Measurements from ENCODE around the gene RNPEP. TPM values are rescaled to one million over a fixed set of nuclear protein-coding genes. Genes with fewer than 3 reads are reported as not detected.

Gene RNPEP
- total RNA-seq (2014; rRNA removed; shearing (Covaris generic)) (14.7 and 22.7 TPM in 2 replicates), total RNA-seq (2022) (50.9 and 52.1 TPM in 2 replicates), Bru-seq, nascent RNA (percentile 59 among the genes with signal in this experiment), BruChase-seq, experiment 1, labeled RNA remaining after a 6-hour chase (percentile 70 among the genes with signal in this experiment), BruChase-seq, experiment 2, labeled RNA remaining after a 2-hour chase (percentile 60 among the genes with signal in this experiment)
- long read RNA-seq, transcript RNPEP-201 (11 exons, 2,427 nt), result major isoform, 157 of 174 reads
- long read RNA-seq, partial matches to known transcripts, result 7 of 174 reads
- long read RNA-seq, other reads (novel, unspliced or antisense), result 10 of 174 reads

- no peak for TF ChIP-seq CTCF (conservative IDR thresholded peaks at IDR 0.05; ENCODE audit: low read length)
- TF ChIP-seq EZH2phosphoT487 (IDR thresholded peaks at IDR 0.05; ENCODE audit: borderline replicate concordance, low read depth, low read length), result no peak
- peak within 1 kb of the TSS; percentile 86 for H3K4me3 ChIP-seq (ENCODE audit: low read depth, low read length, poor library complexity, severe bottlenecking)
- CTCF ChIA-PET (ENCODE audit: unreplicated experiment), result no interaction called here
- intact Hi-C loops (cut with micrococcal nuclease; ENCODE audit: unreplicated experiment), result no loop called here
- no peaks in the 10 kb centered on the region for H3K36me3 ChIP-seq (ENCODE audit: insufficient read depth, low read length)
- H4K20me1 ChIP-seq (ENCODE audit: insufficient read depth, low read length), result no peaks in the 10 kb centered on the region
- H3K9me2 ChIP-seq (ENCODE audit: insufficient read depth, low read length), result no peaks in the 10 kb centered on the region
- H3K4me2 ChIP-seq (ENCODE audit: low read length), result peak within 1 kb of the TSS; percentile 62
- peak within 1 kb of the TSS; percentile 87 for H2AFZ ChIP-seq (ENCODE audit: low read length)
- H3K9me3 ChIP-seq (ENCODE audit: low read length), result no peaks in the 10 kb centered on the region
- peaks cover 12% of the 10 kb centered on the region for H3K4me1 ChIP-seq (ENCODE audit: insufficient read depth, low read length, poor library complexity, severe bottlenecking)
- no peaks in the 10 kb centered on the region for H3K79me2 ChIP-seq (ENCODE audit: insufficient read depth, low read depth, low read length)
- POLR2A ChIA-PET, result interaction anchor here (0.6 to 2.0 kb wide), 3 partner anchors 9 to 440 kb away, joined by 3 to 5 read pairs (median 4); no protein-coding TSS in a partner anchor
- no TSS peak for BruUV-seq (replicated peaks)
- no peak within 1 kb of the TSS for H3K27ac ChIP-seq (ENCODE audit: low read depth, low read length, poor library complexity, severe bottlenecking)
- peak; percentile 64 for DNase-seq (ENCODE audit: low spot score)
Measured at GRCh38 chr1:201982623-201983379, at the start of gene RNPEP. Gene RNPEP (plus strand): TSS chr1:201982648. CDS start chr1:201982667, 19 bp downstream.

GRCh38 chr1:201933840-201934430, 48.5 kb upstream of the RNPEP start:
- ChIA-PET POLR2A (interaction anchor here (0.7 kb wide), 1 partner anchor 38 kb away, joined by 3 read pairs; no protein-coding TSS in a partner anchor), CTCF (ENCODE audit: unreplicated experiment) (no interaction called here)
- no peak for TF ChIP-seq CTCF (conservative IDR thresholded peaks at IDR 0.05; ENCODE audit: low read length)
- TF ChIP-seq EZH2phosphoT487 (IDR thresholded peaks at IDR 0.05; ENCODE audit: borderline replicate concordance, low read depth, low read length), result no peak
- no peak overlapping the region for H2AFZ ChIP-seq (ENCODE audit: low read length)
- no peaks in the 10 kb centered on the region for H3K9me2 ChIP-seq (ENCODE audit: insufficient read depth, low read length)
- no peaks in the 10 kb centered on the region for H3K4me1 ChIP-seq (ENCODE audit: insufficient read depth, low read length, poor library complexity, severe bottlenecking)
- H3K4me2 ChIP-seq (ENCODE audit: low read length), result no peak overlapping the region
- H3K79me2 ChIP-seq (ENCODE audit: insufficient read depth, low read depth, low read length), result no peaks in the 10 kb centered on the region
- DNase-seq (ENCODE audit: low spot score), result no peak
- no peak overlapping the region for H3K27ac ChIP-seq (ENCODE audit: low read depth, low read length, poor library complexity, severe bottlenecking)
- no peaks in the 10 kb centered on the region for H4K20me1 ChIP-seq (ENCODE audit: insufficient read depth, low read length)
- H3K4me3 ChIP-seq (ENCODE audit: low read depth, low read length, poor library complexity, severe bottlenecking), result no peak overlapping the region
- no peaks in the 10 kb centered on the region for H3K36me3 ChIP-seq (ENCODE audit: insufficient read depth, low read length)
- intact Hi-C loops (cut with micrococcal nuclease; ENCODE audit: unreplicated experiment), result no loop called here
- H3K9me3 ChIP-seq (ENCODE audit: low read length), result no peaks in the 10 kb centered on the region
- no TSS peak for BruUV-seq (replicated peaks)
